22Rv1 (cell line): ENCODE data around the gene ERAP2.

Experiments
- H3K27ac ChIP-seq: fragments of 450-650 bp; 2 replicates; pipeline ENCODE4 v1.5.1; 2017
- CTCF ChIP-seq: fragments of 450-650 bp; IDR thresholded peaks from 2 replicates; pipeline ENCODE4 v1.5.1; 2017; ENCODE audit warnings: mild to moderate bottlenecking
- ZFX ChIP-seq: fragments of 450-650 bp; IDR thresholded peaks from 2 replicates; pipeline ENCODE4 v1.6.1; 2017; ENCODE audit warnings: antibody characterized with exemption, borderline replicate concordance

Gene ERAP2

GRCh38 chr5:96901384-96901783 is 25.1 kb downstream of the ERAP2 start:
- TF ChIP-seq ZFX (no peak), CTCF (no peak; the same call in 1 of the 2 replicates)
- no peak overlapping the region for H3K27ac ChIP-seq

GRCh38 chr5:96901841-96902240 is 25.5 kb downstream of the ERAP2 start:
- H3K27ac ChIP-seq: no peak overlapping the region

GRCh38 chr5:96902876-96903275 is 26.6 kb downstream of the ERAP2 start:
- H3K27ac ChIP-seq: no peak overlapping the region
- TF ChIP-seq ZFX (no peak), CTCF (no peak)

More at GRCh38 chr5:96901841-96902240, 25.5 kb downstream of the ERAP2 start:
- no peak for TF ChIP-seq ZFX

- no peak overlapping the region for H3K27ac ChIP-seq
- TF ChIP-seq CTCF (no peak), ZFX (no peak)
These were observed 27.0 kb downstream of the ERAP2 start for GRCh38 chr5:96903300-96903699.

- H3K27ac ChIP-seq: no peak overlapping the region
- no peak for TF ChIP-seq CTCF
- no peak for TF ChIP-seq ZFX
These were observed 28.0 kb downstream of the ERAP2 start for GRCh38 chr5:96904054-96904931.

- no peak for TF ChIP-seq CTCF
- no peak for TF ChIP-seq ZFX
These were observed 29.6 kb downstream of the ERAP2 start for GRCh38 chr5:96905864-96906263.

GRCh38 chr5:96909003-96909402 is 32.7 kb downstream of the ERAP2 start:
- TF ChIP-seq CTCF (no peak), ZFX (no peak)
- H3K27ac ChIP-seq: no peak overlapping the region

More at GRCh38 chr5:96905864-96906263, 29.6 kb downstream of the ERAP2 start:
- H3K27ac ChIP-seq: no peak overlapping the region

GRCh38 chr5:96909435-96909834 is 33.1 kb downstream of the ERAP2 start:
- no peak overlapping the region for H3K27ac ChIP-seq
- no peak for TF ChIP-seq ZFX
